K562 (cell line): ENCODE results near the gene SAMD4A. TPM values are rescaled to one million over a fixed set of nuclear protein-coding genes. Genes with fewer than 3 reads are reported as not detected.
A peak's percentile ranks its signal among the peaks of the same experiment; 100 is the strongest.

Experiments used
- CEBPG ChIP-seq, 3 experiments: fragments of 200-800 bp in 1 of 3; sonication (Bioruptor generic) in 1 of 3; sonication (generic) in 1 of 3; formaldehyde crosslinking in 1 of 3; IDR thresholded peaks in 2 of 3; conservative IDR thresholded peaks in 1 of 3; 2 replicates each; pipeline versions ENCODE4 v1.6.1 to v1.8.0; 2016 to 2022; ENCODE audit warnings: missing compliant biosample characterization in 2 of 3, missing genetic modification characterization in 2 of 3, mild to moderate bottlenecking in 1 of 3, missing genetic modification reagents in 1 of 3
- CREBBP ChIP-seq: IDR thresholded peaks from one replicate; pipeline ENCODE4 v1.6.1; 2012; ENCODE audit warnings: low read depth, mild to moderate bottlenecking, control low read depth, inconsistent platforms, low read length
- CTCF ChIP-seq, 3 experiments: IDR thresholded peaks in 2 of 3; conservative IDR thresholded peaks in 1 of 3; 2 replicates each; pipeline ENCODE4 v1.5.1; 2011 to 2012; ENCODE audit warnings: low read length in 3 of 3, mild to moderate bottlenecking in 3 of 3, control low read depth in 2 of 3, improper control_type of control experiment in 1 of 3, inconsistent platforms in 1 of 3, low read depth in 1 of 3, mixed read lengths in 1 of 3, moderate library complexity in 1 of 3; ENCODE audit not compliant: insufficient read depth in 2 of 3
- DMBX1 ChIP-seq: fragments of 250-450 bp; sonication (Bioruptor Pico); IDR thresholded peaks from 2 replicates; pipeline ENCODE4 v1.8.0; 2022; ENCODE audit warnings: inconsistent platforms, mild to moderate bottlenecking, moderate library complexity, borderline replicate concordance
- GMEB1 ChIP-seq: fragments of 250-450 bp; sonication (Bioruptor Pico); IDR thresholded peaks from 2 replicates; pipeline ENCODE4 v1.4.0; 2020; ENCODE audit warnings: mild to moderate bottlenecking
- HMBOX1 ChIP-seq: sonication (generic); IDR thresholded peaks from 2 replicates; pipeline ENCODE4 v1.6.1; 2016
- JUND ChIP-seq, 2 experiments: IDR thresholded peaks; 2 replicates in 1 of 2; 3 replicates in 1 of 2; pipeline ENCODE4 v1.6.1; 2011; ENCODE audit warnings: borderline replicate concordance in 2 of 2, low read depth in 2 of 2, low read length in 2 of 2, improper control_type of control experiment in 1 of 2, missing biosample characterization in 1 of 2, missing genetic modification characterization in 1 of 2, missing genetic modification reagents in 1 of 2
- KLF13 ChIP-seq: fragments of 450-650 bp; IDR thresholded peaks from 2 replicates; pipeline ENCODE4 v1.6.1; 2016; ENCODE audit warnings: missing genetic modification characterization, low read depth, mild to moderate bottlenecking, missing compliant biosample characterization, moderate library complexity, borderline replicate concordance
- MTF1 ChIP-seq: fragments of 250-450 bp; sonication (Bioruptor Pico); IDR thresholded peaks from 2 replicates; pipeline ENCODE4 v1.9.0; 2021; ENCODE audit warnings: moderate library complexity, mild to moderate bottlenecking, inconsistent platforms, borderline replicate concordance
- MYBL2 ChIP-seq, 2 experiments: fragments of 450-650 bp in 1 of 2; sonication (generic) in 1 of 2; formaldehyde crosslinking in 1 of 2; IDR thresholded peaks; 2 replicates each; pipeline versions ENCODE4 v1.6.1 to v1.8.1; 2017 to 2022; ENCODE audit warnings: borderline replicate concordance in 1 of 2, inconsistent platforms in 1 of 2, low read depth in 1 of 2, mild to moderate bottlenecking in 1 of 2, missing genetic modification reagents in 1 of 2, moderate library complexity in 1 of 2
- NR3C1 ChIP-seq: sonication (generic); formaldehyde crosslinking; IDR thresholded peaks from 2 replicates; pipeline ENCODE4 v1.8.1; 2022; ENCODE audit warnings: missing genetic modification reagents
- PRPF4 ChIP-seq: fragments of 200-400 bp; formaldehyde crosslinking; IDR thresholded peaks from one replicate; pipeline ENCODE4 v1.6.1; 2017; ENCODE audit warnings: low read length, low read depth, mild to moderate bottlenecking; ENCODE audit not compliant: insufficient read depth, poor library complexity, severe bottlenecking
- RAD21 ChIP-seq, 2 experiments: fragments of 250-450 bp in 1 of 2; fragments of 450-650 bp in 1 of 2; sonication (Bioruptor Pico) in 1 of 2; formaldehyde crosslinking in 1 of 2; IDR thresholded peaks in 1 of 2; conservative IDR thresholded peaks in 1 of 2; 2 replicates each; pipeline versions ENCODE4 v1.4.0 to v1.8.0; 2020 to 2022; ENCODE audit warnings: mild to moderate bottlenecking in 2 of 2, moderate library complexity in 1 of 2
- RBM34 ChIP-seq: fragments of 200-400 bp; formaldehyde crosslinking; IDR thresholded peaks from 2 replicates; pipeline ENCODE4 v1.6.1; 2018; ENCODE audit warnings: low read length, borderline replicate concordance; ENCODE audit not compliant: insufficient read depth
- SAFB ChIP-seq: fragments of 200-400 bp; formaldehyde crosslinking; IDR thresholded peaks from 2 replicates; pipeline ENCODE4 v1.6.1; 2017; ENCODE audit warnings: low read depth, low read length, borderline replicate concordance
- ZNF212 ChIP-seq: fragments of 450-650 bp; formaldehyde crosslinking; IDR thresholded peaks from 2 replicates; pipeline ENCODE4 v1.4.0; 2020; ENCODE audit warnings: mild to moderate bottlenecking
- ZNF449 ChIP-seq: fragments of 250-450 bp; sonication (Bioruptor Pico); IDR thresholded peaks from 2 replicates; pipeline ENCODE4 v1.8.0; 2022; ENCODE audit warnings: moderate library complexity, mild to moderate bottlenecking, inconsistent platforms
- ZNF76 ChIP-seq: fragments of 250-450 bp; sonication (Bioruptor Pico); IDR thresholded peaks from 2 replicates; pipeline ENCODE4 v1.4.0; 2020; ENCODE audit warnings: mild to moderate bottlenecking, moderate library complexity, borderline replicate concordance
- polyA plus RNA-seq, 8 experiments: library from polyadenylated mRNA; depleted of rRNA in 4 of 8; stranded (reverse) in 5 of 8; unstranded in 3 of 8; fragments of >200 nt; fragmentation: Nextera tagmentation in 2 of 8; fragmentation: Illumina TruSeq in 1 of 8; extraction: Ambion mirVana in 2 of 8; extraction: Trizol in 1 of 8; gene quantifications; 2 replicates each; pipeline versions ENCODE4 v1.2.1 to v1.2.3, GENCODE V29; 2011 to 2014; ENCODE audit warnings: inconsistent platforms in 1 of 8, missing spikeins in 1 of 8
- total RNA-seq, 7 experiments: library from RNA; depleted of rRNA in 6 of 7; stranded (reverse); fragments of >200 nt in 6 of 7; fragmentation: Illumina TruSeq in 2 of 7; extraction: Trizol in 2 of 7; gene quantifications; 2 replicates each; pipeline versions ENCODE4 v1.2.1 to v1.2.3, GENCODE V29; 2011 to 2021; ENCODE audit warnings: low replicate concordance in 1 of 7

The SAMD4A gene
- total and polyA plus RNA-seq, 9 of the 15 experiments (the other 6 are each of a cell fraction or from before 2014, with no cell fraction given): 0.66 to 6.8 (median 3.3) TPM

GRCh38 chr14:54556535-54556934, 10.4 kb upstream of the SAMD4A start (continued):
- TF ChIP-seq GMEB1 (CRISPR knock-in tag): no peak
- TF ChIP-seq KLF13 (tag): no peak
- no peak for TF ChIP-seq ZNF212
- no peak for TF ChIP-seq SAFB
- no peak for TF ChIP-seq CREBBP
- TF ChIP-seq ZNF449 (CRISPR knock-in tag): no peak
- no peak for TF ChIP-seq MYBL2 (IDR thresholded peaks at IDR 0.05; ENCODE audit: low read depth)
- TF ChIP-seq MYBL2 (CRISPR knock-in tag; IDR thresholded peaks at IDR 0.05; ENCODE audit: borderline replicate concordance): no peak
- no peak for TF ChIP-seq RBM34
- TF ChIP-seq JUND (IDR thresholded peaks at IDR 0.05; ENCODE audit: borderline replicate concordance, low read depth, low read length): peak; percentile 28; the same call in 1 of the 2 replicates
- no peak for TF ChIP-seq JUND (tag; IDR thresholded peaks at IDR 0.05; ENCODE audit: borderline replicate concordance, low read depth, low read length)
- no peak for TF ChIP-seq ZNF76 (CRISPR knock-in tag)
- TF ChIP-seq CTCF (IDR thresholded peaks at IDR 0.05 in 2 of 3, conservative IDR thresholded peaks at IDR 0.05 in 1 of 3; ENCODE audit: insufficient read depth in 2 of 3, low read depth in 1 of 3, low read length in 3 of 3): no peak
- TF ChIP-seq DMBX1 (CRISPR knock-in tag): no peak
- TF ChIP-seq NR3C1 (CRISPR knock-in tag): no peak
- TF ChIP-seq RAD21 (CRISPR knock-in tag; conservative IDR thresholded peaks at IDR 0.05 in 1 of 2, IDR thresholded peaks at IDR 0.05 in 1 of 2): no peak
- TF ChIP-seq MTF1 (CRISPR knock-in tag): no peak
- TF ChIP-seq HMBOX1: no peak
- TF ChIP-seq PRPF4: no peak
- TF ChIP-seq CEBPG (CRISPR knock-in tag; IDR thresholded peaks at IDR 0.05): peak; percentile 91
- TF ChIP-seq CEBPG (tag; conservative IDR thresholded peaks at IDR 0.05 in 1 of 2, IDR thresholded peaks at IDR 0.05 in 1 of 2): peak; percentile 92 to 93
